ENCODE data around the gene MED29.
A peak's percentile ranks its signal among the peaks of the same experiment; 100 is the strongest.

MED29 gene, protein sequence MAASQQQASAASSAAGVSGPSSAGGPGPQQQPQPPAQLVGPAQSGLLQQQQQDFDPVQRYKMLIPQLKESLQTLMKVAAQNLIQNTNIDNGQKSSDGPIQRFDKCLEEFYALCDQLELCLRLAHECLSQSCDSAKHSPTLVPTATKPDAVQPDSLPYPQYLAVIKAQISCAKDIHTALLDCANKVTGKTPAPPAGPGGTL

GRCh38 chr19:39390751-39391437, at the start of gene MED29, which contains the start of gene PAF1:
Gene MED29, plus strand, starts transcription at chr19:39391378. Its CDS starts 45 bp downstream, at chr19:39391423.
Gene PAF1, minus strand, starts transcription at chr19:39391106. Its CDS starts 242 bp downstream, at chr19:39390864.
- peak; percentile 98 for DNase-seq
- in situ Hi-C loops (cut with HindIII; ENCODE audit: low pct_ligation_motif_present, low pct_unique_long_range_greater_than_20kb, low sequenced_read_pairs): no loop called here

- DNase-seq: peak; percentile 95
- in situ Hi-C loops (cut with HindIII; ENCODE audit: low pct_ligation_motif_present, low pct_unique_long_range_greater_than_20kb, low sequenced_read_pairs): no loop called here
Measured at GRCh38 chr19:39341719-39342604, 49.2 kb upstream of the MED29 start, which contains the start of gene SAMD4B. Gene SAMD4B, plus strand, starts transcription at chr19:39342421. Its CDS starts 14,473 bp downstream, at chr19:39356894.

DNA sequence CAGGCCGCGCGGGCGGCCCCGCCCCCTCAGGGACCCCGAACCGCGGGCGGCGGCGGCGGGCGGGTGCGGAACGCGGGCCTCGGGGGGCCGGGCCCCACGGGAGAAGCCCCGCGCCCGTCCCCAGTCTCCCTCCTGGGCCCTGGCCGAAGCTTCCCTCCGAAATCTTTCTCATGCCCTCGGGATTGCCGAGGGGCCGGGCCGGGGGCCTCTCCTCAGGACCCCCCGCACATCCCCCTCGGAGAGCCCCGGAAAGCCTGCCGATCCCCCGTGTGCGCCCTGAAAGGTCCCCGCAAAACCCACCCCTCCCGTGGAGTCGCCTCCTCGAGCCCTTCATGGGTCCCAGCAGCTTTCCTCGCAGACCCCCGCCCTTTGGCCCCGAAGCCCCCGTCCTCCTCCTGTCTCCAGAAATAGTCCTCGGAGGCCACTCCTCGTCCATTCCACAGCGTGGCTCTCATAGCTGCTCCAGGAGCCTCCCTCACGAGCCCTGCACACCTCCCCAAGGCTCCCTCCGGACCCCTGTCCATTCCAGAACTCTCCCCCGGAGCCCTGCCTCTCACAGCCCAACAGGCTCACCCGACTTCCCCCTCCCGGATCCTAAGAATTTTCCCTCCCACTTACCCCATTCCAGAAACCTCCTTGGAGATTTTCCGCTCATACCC, 48.4 kb upstream of the MED29 start:
- DNase-seq: no peak
- in situ Hi-C loops (cut with HindIII; ENCODE audit: low pct_ligation_motif_present, low pct_unique_long_range_greater_than_20kb, low sequenced_read_pairs): no loop called here

DNA sequence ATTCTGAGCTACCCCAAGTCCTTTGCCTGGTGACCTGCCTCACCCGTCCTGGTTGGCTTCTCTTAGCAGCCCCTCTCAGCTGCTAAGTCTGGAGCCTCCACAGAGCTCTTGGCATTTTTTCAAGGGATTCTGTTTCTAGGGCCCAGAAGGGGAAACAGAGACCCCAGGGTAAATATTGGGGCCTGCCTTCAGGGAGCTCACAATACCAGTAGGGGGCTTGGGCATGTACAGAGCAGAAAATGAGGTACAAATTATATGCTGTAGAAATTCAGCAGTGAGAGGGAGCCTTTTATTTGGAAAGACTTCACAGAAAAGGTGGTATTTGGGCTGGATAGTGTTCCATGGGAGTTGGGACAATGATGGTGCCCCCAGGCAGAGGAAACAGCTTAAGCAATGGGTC, 45.2 kb upstream of the MED29 start:
- no peak for DNase-seq
- in situ Hi-C loops (cut with HindIII; ENCODE audit: low pct_ligation_motif_present, low pct_unique_long_range_greater_than_20kb, low sequenced_read_pairs): no loop called here

DNA sequence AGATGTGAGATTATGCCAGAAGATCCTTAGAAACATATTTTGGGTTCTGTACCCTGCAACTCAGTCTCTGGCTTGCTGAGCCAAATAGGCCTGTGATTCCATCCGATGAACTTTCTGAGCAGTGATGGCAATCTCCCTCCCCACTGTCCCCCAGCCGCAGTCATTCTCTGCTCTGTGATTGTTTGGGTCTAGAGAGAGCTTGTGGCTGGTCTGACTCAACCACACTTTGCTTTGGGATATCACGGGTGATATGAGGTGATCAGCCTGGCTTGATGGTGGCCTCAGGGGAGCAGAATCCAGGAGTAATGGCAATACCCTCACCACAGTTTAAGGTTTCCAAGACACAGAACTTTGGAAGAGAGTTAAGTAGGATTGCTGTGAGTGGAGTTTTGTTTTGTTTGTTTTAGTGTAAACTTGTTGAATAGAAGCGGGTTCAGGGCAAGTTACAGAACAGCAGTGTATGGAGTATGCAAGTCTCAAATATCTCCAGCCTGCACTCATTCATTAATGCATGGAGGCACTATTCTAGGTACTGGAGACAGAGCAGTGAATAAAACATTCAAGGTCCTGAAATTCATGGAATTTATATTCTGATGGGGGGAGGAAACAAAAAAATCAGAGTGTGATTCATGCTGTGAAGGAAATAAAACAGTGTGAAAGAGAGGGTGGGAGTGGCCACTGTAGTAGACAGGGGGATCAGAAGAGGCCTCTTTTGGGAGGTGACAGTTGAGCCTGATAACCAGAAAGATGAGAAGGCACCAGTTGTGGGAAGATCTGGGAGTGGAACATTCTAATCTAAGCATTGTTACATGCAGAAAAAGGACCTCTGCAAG, 43.6 kb upstream of the MED29 start:
- no peak for DNase-seq
- in situ Hi-C loops (cut with HindIII; ENCODE audit: low pct_ligation_motif_present, low pct_unique_long_range_greater_than_20kb, low sequenced_read_pairs): no loop called here

DNA sequence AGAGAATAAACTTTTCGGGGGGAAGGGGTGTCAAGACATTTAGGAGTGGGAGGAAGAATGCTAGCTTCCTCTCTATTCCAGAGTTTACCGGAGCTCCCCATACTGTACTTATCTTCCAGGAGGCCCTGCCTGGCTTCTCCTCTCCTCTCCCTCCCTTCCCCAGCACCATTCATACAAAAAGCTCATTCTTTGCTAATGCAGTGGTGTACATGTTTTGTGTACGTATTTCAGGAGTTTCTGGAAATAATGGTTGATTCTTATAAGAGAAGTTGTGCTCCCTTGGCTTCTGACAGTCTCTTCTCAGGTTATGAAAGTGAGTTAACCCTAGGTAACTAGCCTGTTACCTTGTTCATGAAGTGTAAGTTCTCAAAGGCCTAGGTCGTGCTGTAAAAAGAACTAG, 41.9 kb upstream of the MED29 start:
- in situ Hi-C loops (cut with HindIII; ENCODE audit: low pct_ligation_motif_present, low pct_unique_long_range_greater_than_20kb, low sequenced_read_pairs): no loop called here
- DNase-seq: no peak

- in situ Hi-C loops (cut with HindIII; ENCODE audit: low pct_ligation_motif_present, low pct_unique_long_range_greater_than_20kb, low sequenced_read_pairs): no loop called here
- no peak for DNase-seq
Measured at GRCh38 chr19:39350156-39350555, 41.0 kb upstream of the MED29 start.

DNA sequence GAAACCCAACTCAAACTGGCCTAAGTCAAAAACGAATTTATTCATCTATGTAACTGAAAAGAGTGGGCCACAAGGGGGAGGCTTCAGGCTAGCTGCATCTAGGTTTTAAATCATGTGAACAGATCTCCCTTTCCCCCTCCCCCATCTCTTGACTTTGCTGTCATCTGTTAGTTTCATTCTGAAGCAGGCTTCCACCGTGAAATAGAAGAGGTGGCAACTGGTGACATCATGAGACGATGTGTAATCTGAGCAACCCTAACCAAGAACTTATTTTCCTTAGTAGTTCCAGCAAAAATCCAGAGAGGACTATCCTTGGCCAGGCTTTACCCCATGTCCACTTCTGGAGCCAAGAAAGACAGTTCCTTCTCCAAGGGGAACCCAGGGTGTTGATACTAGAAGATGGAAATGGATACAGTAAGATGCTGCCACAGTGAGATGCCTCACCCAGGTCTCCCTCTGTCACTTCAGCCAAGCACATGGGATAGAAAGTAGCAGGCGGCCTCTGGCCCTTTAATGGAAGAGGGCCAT, 39.6 kb upstream of the MED29 start:
- in situ Hi-C loops (cut with HindIII; ENCODE audit: low pct_ligation_motif_present, low pct_unique_long_range_greater_than_20kb, low sequenced_read_pairs): no loop called here
- DNase-seq: no peak

DNA sequence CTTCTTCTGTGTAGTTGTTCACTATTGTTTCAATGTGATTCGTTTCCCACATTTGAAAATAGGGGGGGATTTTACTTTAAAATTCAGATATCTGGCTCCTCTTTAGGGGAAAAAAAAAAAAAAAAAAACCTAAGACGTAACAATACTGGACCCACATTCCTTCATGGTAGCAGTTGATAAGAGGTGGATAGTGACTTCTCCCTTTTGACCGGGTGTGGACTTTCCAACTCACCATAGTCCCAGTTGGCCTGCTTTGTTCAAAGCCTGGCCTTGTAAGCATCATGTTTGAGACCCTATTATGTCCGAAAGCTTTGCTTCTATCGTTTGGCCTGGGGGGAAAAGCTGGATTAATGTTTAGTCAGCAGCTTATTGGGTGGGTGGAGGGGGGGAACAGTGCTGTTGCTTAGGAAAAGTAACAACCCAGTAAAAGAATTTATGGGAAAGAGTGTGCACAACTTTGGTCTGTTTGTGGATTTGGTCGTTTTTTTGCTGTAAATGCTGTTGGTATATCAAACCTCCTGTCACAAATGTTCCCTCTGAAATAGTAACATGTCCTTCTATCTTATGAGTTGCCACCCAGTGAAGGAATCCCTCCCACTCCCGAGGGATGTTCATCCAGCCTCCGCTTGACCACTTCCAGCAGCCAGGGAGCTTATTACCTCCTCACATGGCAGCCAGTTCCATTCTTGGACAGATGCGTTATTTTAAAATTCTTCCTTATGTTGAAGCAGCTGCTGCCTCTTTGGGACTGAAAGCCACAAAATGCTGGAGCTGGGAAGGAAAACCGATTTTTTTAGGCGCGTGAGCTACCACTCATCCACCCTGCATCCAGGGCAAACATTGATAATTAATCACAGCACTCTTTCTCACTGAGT, 38.6 kb upstream of the MED29 start:
- no peak for DNase-seq
- in situ Hi-C loops (cut with HindIII; ENCODE audit: low pct_ligation_motif_present, low pct_unique_long_range_greater_than_20kb, low sequenced_read_pairs): no loop called here

GRCh38 chr19:39355253-39355652, 35.9 kb upstream of the MED29 start:
- DNase-seq: no peak
- in situ Hi-C loops (cut with HindIII; ENCODE audit: low pct_ligation_motif_present, low pct_unique_long_range_greater_than_20kb, low sequenced_read_pairs): no loop called here

DNA sequence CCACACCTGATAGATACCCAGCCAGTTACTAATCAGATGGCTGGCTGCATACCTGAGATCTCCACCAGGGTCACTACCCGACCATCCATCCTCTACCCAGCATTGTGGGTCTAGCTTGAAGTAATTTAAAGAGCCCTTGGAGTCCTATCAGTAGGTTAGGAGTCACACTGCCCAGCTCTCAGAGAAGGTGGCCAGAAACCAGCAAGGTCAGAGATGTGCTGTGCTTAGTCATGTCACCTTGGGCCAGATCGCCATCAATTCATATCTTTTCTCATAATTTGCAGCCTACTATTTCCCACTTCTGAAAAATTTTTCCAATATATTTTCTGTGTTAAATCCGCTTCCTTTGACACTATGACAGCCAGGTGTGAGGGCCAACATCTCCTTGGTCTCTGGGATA, 35.1 kb upstream of the MED29 start:
- DNase-seq: no peak
- in situ Hi-C loops (cut with HindIII; ENCODE audit: low pct_ligation_motif_present, low pct_unique_long_range_greater_than_20kb, low sequenced_read_pairs): no loop called here

GRCh38 chr19:39356647-39357046, 34.5 kb upstream of the MED29 start:
- in situ Hi-C loops (cut with HindIII; ENCODE audit: low pct_ligation_motif_present, low pct_unique_long_range_greater_than_20kb, low sequenced_read_pairs): no loop called here
- DNase-seq: no peak

- in situ Hi-C loops (cut with HindIII; ENCODE audit: low pct_ligation_motif_present, low pct_unique_long_range_greater_than_20kb, low sequenced_read_pairs): no loop called here
- no peak for DNase-seq
Measured at GRCh38 chr19:39359026-39359425, 32.2 kb upstream of the MED29 start.

GRCh38 chr19:39360599-39360998, 30.6 kb upstream of the MED29 start:
- in situ Hi-C loops (cut with HindIII; ENCODE audit: low pct_ligation_motif_present, low pct_unique_long_range_greater_than_20kb, low sequenced_read_pairs): no loop called here
- DNase-seq: no peak

DNA sequence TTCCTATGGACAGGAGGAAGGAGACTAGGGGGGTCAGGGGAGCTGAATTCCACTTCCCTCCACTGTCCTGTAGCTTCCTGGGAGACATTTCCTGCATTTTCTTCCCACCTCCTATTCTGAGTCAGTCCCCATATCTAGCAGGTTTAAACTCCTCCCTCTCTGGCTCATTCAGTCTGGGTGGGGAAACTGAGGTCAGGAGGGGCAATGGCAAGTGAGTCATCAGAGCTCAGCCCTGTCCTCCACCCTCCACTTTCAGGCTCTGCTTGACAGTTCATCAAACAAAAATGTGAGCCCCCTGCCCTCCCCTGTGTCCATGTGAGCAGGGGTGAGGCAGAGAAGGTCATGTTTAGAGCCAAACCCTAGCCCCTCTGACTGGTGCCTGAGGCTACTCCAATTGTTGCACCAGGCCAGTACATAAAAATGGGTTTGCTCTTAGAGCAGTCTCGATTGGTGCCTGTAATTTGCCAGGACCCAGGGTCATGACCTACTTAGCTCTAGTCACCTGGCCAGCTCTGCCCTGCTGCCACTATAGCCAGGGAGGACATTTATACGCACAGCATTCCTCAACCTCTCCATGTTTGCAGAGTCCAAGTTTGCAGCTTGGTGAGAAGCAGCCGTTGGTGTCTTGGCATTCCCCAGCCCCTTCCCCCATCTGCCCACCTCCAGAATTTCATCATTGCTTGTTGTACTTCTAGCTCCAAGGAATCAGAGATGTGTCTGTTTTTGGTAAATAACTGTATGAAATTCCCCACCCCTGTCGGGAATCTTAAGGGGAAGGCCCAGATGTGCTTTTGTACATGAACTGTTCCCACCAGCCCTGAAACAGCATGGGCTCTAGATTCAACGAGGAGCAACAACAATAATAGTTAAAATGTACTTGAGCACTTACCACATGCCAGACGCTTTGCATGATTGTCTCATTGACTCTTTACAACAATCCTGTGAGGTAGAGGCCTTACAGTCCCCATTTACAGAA, 28.2 kb upstream of the MED29 start:
- DNase-seq: peak; percentile 27
- in situ Hi-C loops (cut with HindIII; ENCODE audit: low pct_ligation_motif_present, low pct_unique_long_range_greater_than_20kb, low sequenced_read_pairs): no loop called here

- in situ Hi-C loops (cut with HindIII; ENCODE audit: low pct_ligation_motif_present, low pct_unique_long_range_greater_than_20kb, low sequenced_read_pairs): no loop called here
- DNase-seq: peak; percentile 26
Measured at GRCh38 chr19:39363901-39364457, 27.2 kb upstream of the MED29 start.

Measured in ACHN (cell line).